HG02884 (cell line): ENCODE measurements around the gene ZKSCAN8.

Source experiments
- ATAC-seq: cut with Tn5 transposase; IDR thresholded peaks from one replicate; pipeline ENCODE4 v1.9.1; 2021; ENCODE audit warnings: mild to moderate bottlenecking, moderate library complexity; ENCODE audit not compliant: unreplicated experiment

Gene ZKSCAN8

GRCh38 chr6:28205879-28206278 lies 64.2 kb downstream of the ZKSCAN8 start:
- no peak for ATAC-seq

GRCh38 chr6:28206527-28206926 lies 64.8 kb downstream of the ZKSCAN8 start:
- no peak for ATAC-seq

GRCh38 chr6:28206928-28207509 lies 65.3 kb downstream of the ZKSCAN8 start:
- ATAC-seq: no peak

- ATAC-seq: no peak
Measured at GRCh38 chr6:28207510-28208110, 65.9 kb downstream of the ZKSCAN8 start.

- ATAC-seq: no peak
Measured at GRCh38 chr6:28208111-28208659, 66.5 kb downstream of the ZKSCAN8 start.
